Fibroblast of villous mesenchyme (primary cell): ENCODE measurements around the gene NKX2-1. TPM values are rescaled to one million over a fixed set of nuclear protein-coding genes. Genes with fewer than 3 reads are reported as not detected.

Experiments
- DNase-seq: peaks from one replicate; pipeline ENCODE4 v3.0.0-alpha.2; 2010; ENCODE audit warnings: low read depth
- H3K4me3 ChIP-seq: 2 replicates; pipeline ENCODE4 v1.5.1; 2011; ENCODE audit warnings: low read depth, mild to moderate bottlenecking, low read length
- total RNA-seq: library from RNA; depleted of rRNA; stranded (reverse); fragments of >200 nt; gene quantifications from 2 replicates; pipeline ENCODE4 v1.2.3, GENCODE V29; 2012
- TF ChIP-seq, protein P1 (sequence below): IDR thresholded peaks from 2 replicates; pipeline ENCODE4 v1.5.1; 2012; ENCODE audit warnings: low read depth, mild to moderate bottlenecking, low read length; ENCODE audit not compliant: insufficient read depth

The NKX2-1 gene
- total RNA-seq, 1 donor = not detected

DNA sequence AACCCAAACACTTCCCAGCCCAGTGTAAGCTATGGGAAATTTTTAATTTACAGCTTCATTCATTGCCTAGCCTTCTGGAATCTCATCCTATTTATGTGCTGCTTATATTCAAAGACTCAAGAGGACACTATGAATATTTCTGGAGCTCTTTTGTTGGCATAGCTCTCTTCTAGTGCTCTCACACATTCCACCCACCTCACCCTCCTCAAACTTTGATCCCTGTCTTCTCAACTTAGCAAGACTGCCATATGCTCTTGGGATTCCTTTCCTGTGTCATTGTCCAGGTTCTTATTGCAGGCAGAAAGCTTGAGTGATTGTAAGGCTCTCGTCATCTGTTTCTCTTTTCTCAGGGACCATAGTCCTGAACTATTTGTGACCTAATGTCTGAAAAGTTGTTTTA is 18.0 kb upstream of the NKX2-1 start:
- no peak overlapping the region for H3K4me3 ChIP-seq
- no peak for DNase-seq
- TF ChIP-seq, protein P1, sequence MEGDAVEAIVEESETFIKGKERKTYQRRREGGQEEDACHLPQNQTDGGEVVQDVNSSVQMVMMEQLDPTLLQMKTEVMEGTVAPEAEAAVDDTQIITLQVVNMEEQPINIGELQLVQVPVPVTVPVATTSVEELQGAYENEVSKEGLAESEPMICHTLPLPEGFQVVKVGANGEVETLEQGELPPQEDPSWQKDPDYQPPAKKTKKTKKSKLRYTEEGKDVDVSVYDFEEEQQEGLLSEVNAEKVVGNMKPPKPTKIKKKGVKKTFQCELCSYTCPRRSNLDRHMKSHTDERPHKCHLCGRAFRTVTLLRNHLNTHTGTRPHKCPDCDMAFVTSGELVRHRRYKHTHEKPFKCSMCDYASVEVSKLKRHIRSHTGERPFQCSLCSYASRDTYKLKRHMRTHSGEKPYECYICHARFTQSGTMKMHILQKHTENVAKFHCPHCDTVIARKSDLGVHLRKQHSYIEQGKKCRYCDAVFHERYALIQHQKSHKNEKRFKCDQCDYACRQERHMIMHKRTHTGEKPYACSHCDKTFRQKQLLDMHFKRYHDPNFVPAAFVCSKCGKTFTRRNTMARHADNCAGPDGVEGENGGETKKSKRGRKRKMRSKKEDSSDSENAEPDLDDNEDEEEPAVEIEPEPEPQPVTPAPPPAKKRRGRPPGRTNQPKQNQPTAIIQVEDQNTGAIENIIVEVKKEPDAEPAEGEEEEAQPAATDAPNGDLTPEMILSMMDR = no peak

DNA sequence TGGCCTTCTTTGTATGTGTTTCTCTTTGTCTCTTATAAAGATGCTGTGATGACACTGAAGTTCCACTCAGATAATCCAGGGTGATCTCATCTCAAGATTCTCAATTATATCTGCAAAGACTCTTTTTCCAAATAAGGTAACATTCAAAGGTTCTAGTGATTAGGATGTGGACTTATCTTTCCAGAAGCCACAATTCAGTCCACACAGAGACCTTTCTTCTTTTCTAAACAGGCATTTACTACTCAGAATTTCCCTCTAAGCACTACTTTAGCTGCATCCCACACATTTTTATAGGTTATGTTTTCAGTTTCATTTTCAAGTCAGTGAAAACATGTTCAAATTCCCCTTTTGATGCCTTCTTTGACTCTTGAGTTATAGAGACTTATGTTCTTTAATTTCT is 9.0 kb upstream of the NKX2-1 start:
- DNase-seq = no peak
- TF ChIP-seq, protein P1 = no peak
- H3K4me3 ChIP-seq = no peak overlapping the region

DNA sequence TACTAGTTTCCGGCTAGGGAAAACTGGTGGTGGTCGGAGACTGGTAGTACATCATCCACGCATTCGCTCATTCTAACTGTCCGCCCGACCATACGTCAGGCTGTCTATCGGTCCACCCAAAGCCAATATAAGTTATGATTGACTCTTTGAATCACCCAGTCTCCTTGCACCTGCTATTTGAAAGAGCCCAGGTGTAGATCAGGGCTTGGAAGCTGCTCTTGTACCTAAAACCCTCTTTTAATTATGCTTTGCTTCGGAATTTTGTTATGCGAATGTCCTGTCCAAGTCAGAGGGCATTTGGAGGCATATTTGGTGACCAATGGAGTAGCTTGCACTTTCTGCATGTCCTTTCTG is 5.7 kb upstream of the NKX2-1 start:
- no peak for DNase-seq
- no peak overlapping the region for H3K4me3 ChIP-seq
- TF ChIP-seq, protein P1 = no peak

DNA sequence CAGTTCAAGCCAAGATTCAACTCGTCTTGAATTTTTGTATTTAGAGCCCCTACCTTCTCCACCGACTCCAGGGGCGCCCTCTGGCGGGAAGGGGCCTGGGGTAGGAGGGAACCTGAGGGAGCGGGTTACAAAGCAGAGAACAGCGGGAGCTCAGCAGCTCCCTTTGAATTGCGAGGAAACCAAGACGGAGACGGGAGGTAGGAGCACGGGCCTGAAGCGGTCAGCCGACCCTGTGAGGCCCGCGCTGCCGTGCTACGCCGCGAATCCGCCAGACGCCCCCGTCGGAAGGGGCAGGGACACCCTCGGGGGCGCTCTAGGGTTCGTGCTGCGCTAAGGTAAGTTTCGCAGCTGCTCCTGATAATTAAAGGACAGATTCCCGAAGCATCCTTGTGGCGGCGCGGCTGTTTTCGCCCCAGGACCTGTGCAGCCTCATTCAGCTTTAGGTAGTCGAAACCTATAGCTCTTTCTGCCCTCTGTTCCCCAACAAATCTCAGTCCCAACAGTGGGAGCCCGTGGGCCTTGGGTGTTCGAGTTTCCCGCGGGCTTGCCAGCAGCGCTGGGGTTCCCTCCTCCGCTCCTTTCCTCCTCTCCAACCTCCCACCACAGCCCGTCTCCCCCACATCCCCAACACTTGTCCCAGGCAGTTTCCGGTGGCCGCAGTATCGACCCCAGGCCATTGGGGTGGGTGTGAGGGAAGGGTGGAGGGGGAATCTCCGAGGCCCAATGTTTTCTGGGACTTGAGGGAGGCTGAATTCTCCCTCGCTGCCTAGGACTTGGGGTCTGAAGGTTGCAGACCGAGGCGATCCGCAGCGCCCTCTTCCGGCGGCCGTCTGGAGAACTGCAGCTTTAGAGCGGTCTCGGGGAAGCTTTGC is 5.1 kb upstream of the NKX2-1 start:
- TF ChIP-seq, protein P1 = peak; percentile 43
- peak; percentile 4 for DNase-seq
- no peak overlapping the region for H3K4me3 ChIP-seq

DNA sequence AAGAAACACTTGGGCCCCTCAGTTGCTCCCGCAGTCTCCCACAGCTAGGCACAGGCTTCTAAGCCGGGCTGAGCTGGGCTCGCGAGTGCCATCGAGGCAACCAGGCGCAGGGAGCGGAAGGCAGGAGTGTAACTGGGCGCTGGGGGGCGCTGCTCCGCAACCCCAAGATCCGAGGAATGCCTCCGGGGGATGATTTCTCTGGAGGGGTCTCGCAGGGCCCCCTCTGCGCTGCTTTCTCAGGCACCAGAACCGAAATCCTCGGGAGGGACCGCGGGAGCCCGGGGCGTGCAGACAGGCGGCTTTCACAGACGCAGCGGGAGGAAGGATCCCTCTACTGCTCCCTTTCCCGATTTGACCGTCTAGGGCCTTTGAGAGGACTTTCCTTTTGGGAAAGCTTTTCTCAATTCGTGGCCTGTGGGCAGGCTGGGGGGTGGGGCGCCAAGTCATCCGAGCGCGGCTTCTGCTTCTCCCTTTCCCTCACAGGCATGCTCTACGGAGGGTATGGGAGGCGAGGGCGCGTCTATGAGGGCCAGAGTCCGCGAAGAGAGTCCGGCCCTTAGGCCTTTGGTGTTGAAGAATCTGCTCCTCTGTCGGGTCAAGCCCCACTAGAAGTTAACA is 4.3 kb upstream of the NKX2-1 start:
- no peak for DNase-seq
- TF ChIP-seq, protein P1 = no peak
- no peak overlapping the region for H3K4me3 ChIP-seq

DNA sequence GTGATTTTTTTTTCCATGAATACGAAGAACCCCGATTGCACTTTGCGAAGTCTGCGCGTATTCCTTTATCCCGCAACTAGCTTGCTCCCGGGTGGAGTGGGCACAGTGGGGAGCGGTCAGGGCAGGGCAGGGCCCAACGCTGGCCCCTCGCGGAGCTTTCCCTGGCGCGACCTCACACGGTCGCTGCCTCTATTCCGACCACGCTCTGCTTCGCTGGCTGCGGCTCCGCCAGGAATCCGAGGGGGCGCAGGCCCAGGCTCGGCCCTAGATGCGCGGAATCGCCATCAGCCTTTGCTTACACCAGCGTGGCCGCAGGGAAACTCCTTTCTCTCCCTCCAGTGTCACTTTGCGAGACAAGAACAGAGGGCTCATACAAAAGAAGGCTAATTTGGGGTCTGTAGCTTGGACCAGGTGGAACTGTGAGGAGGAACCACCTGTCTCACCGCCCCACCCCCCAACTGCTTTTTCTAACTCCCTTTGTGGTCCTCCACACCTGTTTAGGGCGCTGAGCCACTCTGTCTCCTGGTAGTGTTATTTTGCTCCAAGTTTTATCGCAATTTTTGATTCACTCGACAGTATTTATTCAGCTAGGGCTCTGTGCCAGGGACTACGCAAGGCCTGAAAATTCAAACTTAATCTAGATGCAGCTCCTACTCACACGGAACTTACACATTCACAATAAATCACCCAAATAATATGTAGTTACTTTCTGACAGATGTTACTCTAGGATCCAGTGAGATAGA is 3.1 kb upstream of the NKX2-1 start:
- DNase-seq = no peak
- no peak overlapping the region for H3K4me3 ChIP-seq
- TF ChIP-seq, protein P1 = no peak
